ENCODE measurements around the gene GPR148.

The GPR148 gene

DNA sequence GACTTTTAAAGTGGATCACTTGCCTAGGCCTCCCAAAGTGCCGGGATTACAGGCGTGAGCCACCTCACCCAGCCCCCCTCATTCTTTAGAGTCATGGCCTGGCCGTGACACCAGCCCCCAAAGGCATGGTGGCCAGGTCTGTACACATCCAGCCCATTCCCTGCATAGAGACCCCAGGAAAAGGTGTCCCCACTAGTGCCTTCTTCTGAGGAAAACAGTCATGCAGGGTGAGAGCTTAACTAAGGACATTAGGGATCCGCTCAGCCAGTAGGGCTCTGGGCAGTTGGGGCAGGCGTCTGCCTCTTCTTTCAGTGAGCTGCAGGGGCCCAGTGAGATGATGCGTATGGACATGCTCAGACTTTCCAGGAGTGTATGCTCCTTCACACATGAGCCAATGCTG lies 20.8 kb downstream of the GPR148 start:
- DNase-seq (ENCODE audit: low spot score): no peak

DNA sequence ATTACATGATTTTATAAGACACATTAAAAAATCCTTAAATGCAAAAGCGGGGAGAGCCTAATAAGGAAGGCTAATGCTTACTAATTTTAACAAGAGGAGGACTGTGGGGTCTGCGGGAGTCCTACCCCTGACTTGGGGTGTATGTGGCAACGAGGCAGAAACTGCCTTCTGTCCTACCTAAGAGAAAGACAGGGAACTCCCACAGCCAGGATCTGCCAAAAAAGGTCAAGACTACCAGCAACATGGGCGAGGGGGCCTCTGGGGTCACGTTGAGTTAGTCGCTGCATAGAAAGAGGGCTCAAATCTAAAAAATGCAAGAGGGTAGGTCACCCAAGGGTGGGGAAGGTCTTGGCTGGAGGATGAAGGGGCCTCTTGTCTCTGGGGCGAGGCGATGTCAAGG lies 25.9 kb downstream of the GPR148 start:
- no peak for DNase-seq (ENCODE audit: low spot score)

DNA sequence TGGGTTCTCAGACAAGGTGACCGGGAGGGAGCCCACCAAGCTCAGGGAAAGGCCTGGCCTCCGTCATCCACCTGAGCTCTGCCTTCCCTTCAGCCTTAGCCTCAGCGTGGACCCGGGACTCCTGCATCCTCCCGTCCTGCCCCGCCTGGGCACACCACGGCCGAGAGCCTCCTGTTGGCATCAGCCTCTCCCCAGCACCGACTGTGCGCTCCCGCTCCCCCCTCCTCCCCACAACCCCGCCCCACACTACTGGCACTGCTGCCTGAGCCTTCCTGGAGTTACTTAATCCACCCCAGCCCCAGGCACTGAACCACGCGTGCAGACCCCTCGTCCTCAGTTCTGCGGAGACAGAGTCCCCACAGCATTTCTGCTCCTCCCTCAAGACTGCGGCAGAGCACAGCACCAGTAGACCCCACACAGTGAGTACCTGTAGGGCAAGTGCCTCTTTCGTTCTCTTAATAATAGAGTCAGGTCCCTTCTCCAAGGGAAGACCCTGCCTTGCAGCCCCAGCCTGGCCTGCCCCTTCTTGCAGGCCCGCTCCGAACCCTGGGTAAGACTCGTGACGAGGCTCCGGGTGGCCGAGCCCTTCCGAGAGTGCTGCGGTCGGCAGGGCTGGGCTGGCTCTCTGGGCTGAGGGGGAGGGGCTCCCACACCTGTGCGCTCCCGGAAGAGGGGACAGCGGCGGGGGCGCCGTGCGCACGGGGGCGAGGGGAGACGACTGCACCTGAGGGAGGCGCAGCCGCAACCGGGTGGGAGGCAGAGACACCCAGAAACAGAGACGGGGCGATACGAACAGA lies 26.6 kb downstream of the GPR148 start, which contains the start of gene AMER3:
Gene AMER3 (plus strand): TSS at position 285 of the 797 bp plus-strand sequence. CDS start 6,533 bp downstream, outside the sequence.
- DNase-seq (ENCODE audit: low spot score): no peak

DNA sequence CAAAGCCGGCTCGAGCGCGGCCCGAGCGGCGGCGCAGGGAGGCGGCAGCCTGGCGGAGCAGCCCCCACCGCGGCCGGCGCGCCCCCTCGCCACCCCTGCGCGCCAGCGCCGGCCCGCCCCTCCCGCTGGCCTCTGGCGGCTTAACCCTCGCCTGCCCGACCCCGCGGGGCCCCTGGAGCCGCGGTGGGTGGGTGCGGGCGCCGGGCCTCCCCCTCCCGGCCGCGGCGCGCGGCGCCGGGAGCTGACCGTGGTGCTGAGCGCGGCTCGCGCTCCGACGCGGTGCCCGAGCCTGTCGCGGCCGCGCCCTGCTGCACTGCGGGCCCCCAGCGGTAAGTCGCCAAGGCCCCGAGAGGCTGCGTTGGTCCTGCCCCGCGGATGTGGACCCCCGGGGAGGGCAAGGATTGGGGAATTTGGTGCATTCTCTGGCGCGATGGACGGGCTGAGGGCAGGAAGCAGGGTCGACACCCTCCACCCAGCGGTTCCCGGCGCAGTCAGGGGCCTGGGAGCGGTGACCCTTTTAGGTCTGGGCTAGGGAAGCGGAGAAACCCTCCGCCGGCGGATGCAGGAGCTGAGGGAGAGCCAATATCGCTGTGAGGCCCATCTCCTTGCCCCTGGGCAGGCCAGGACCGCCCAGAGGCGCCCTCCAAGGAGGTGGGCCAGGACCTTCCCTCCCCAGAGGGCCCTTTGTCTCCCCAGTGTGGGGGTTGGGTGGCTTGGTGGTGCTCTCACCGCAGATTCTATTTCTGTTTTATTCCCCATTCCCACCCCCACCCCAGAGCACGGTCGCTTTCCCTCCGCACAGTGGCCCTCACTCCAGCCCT lies 27.4 kb downstream of the GPR148 start:
- no peak for DNase-seq (ENCODE audit: low spot score)

DNA sequence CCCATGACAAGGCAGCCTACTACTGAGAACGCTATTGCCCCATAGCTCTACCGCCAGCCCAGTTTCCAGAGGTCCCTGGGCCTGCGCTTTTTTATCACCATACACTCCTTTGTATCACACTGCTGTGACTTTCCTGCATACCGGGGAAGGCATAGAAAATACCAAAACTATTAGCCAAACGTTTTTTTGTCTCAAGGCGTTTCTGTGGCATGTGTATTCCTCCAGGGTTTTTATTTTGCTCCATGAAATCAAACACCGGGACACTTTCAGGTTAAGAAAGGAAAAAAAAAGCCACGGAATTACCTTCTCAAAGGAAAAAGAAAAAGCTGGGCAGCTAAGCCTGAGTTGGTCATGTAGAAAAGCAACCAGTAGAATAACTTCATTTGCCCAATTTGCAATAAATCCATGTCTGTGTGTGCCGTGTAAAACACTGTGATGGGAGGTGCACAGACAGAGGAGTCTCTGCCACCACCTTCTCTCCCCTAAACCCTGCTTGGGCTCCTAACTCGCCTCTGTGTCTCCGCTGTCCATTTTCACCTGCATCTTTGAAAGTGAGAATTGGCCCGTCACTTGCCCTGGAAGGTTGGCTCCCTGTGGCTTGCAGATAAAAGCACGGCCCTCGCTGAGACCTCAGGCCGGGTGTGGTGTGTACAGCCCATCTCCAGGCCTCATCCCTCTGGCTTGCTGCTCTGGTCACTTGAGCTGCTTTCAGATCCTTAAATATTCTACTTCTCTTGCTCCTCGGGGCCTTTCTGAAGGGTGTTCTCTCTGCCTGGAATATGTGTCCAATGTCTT lies 28.2 kb downstream of the GPR148 start:
- no peak for DNase-seq (ENCODE audit: low spot score)

DNA sequence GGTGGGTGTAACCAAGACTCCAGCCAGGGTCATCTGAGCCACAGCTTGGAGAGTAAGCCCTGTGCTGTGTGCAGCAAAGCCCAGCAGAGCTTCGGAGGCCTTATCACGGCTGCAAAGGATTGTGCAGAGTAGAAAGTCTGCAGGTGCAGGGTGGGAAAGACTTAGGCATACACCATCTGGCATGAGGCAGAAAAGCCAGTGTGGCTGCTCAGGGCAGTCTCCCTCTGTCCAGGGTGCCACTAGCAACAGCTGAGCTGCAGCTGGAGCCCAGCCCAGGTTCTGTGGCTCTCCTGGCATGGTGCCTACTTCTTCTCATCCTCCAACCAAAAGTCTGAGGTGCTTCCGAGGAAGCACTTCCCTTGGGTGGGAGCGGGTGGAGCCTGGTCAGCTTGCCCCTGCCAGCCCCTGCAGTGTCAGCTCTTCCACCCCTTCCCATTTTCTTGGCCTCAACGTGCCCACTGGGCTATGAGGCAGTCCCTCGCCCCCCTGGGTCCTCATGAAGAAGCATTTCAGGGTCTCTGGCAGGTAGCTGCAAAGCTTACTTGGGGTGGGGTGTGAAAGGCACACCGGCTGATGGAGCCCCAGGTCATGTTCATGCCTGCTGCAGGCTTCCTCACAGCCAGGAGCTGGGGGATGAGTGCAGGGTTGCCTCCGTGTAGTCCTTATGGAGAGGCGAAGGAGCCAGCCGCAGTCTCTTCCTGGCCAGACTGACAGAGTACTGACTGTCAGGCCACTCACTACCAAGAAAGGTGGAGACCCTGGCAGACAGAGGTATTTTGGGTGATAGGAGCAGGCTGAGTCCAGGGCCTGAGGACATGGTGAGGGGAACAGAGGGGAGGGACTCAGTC lies 31.3 kb downstream of the GPR148 start:
- DNase-seq (ENCODE audit: low spot score): no peak

DNA sequence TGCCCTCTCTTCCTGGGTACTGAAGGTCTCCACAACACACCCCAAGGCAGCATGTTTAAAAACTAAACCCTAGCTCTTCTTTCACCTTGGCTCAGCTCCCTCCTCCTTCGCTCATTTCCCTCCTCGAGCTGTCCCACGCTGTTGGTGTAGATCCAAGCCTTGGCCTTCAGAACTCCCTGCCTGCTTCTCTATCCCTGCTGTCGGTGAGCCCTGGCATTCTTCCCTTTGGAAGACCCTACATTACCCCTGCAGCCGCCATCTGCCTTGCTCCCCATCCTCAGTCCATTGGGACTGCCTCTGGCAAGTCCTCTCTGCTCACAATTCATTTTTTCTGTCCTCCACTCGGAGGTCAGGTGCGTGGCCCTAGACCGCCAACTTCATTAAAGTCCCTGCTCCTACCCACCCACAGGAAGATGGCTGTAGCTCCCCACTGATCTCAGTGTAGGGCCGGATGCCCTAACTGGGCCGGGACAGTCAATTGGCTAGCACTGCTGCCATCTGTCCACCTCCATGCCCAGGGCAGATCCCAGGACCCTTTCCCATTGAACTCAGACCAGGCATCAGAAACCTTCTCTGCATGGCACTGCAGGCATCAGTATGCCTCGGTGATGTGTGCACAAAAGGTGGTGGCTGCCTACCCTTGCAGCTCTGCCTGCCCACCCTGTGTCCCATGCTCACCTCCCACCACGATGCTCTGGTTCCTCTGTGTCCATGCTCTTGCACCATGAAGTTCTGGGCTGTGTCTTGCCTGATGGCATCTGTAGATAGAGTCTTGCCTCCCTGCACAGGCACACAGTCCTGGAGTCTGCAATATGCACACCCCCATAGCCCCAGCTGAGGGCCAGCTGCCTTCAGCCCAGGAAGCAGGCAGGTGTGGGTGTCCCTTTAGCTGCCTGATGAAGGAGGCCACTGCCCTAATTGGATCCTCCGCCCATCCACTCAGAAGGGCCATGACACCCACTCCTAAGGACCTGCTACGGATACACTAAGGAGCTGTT lies 32.2 kb downstream of the GPR148 start:
- no peak for DNase-seq (ENCODE audit: low spot score)

DNA sequence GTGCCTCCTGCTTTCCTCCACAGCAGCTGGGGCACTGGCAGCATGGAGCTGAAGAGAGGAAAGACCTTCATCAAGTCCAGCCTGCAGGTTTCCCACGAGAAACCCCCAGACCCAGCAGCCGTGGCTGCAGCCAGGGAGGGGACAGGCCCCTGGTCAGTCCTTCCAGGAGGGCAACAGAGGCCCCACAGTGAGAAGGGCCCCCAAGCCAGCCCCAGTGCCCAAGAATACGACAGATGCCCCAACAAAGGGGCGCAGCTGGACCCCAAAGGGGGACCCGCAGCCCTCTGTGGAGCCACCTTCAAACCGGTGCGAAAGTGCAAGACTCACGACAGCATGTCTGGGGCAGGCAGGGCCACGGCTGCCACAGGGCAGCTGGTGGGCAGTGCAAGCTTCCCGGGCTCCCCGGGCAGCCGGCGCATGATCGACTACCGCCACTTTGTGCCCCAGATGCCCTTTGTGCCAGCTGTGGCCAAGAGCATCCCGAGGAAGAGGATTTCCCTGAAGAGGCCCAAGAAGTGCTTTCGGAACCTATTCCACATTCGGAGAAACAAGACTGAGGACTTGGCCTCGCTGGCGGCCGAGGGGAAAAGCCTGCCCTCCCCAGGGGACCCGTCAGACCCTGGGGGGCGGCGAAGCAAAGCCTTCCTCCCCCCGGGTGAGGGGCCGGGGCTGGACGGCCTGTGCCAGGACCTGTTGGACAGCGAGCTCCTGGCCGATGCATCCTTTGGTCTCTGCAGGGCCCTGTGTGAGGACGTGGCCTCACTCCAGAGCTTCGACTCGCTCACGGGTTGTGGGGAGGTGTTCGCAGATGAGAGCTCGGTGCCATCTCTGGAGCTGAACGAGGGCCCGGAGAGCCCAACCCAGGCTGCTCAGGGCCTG lies 33.4 kb downstream of the GPR148 start:
- no peak for DNase-seq (ENCODE audit: low spot score)

DNA sequence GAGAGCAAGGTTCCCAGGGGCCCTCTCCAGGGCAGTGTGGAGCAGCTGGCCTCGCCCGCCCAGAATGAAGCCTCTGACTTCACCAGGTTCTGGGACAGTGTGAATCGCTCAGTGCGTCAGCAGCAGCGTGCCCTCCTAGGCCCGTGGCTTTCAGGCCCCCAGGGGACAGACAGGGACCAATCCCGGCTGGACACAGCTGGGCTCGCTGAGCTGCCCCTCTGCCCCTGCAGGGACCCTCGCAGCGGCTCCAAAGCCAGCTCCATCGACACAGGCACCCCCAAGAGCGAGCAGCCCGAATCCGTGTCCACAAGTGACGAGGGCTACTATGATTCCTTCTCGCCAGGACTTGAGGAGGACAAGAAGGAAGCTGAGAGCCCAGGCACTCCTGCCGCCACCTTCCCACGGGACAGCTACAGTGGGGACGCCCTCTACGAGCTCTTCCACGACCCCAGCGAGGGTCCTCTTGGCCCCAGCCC lies 34.1 kb downstream of the GPR148 start:
- no peak for DNase-seq (ENCODE audit: low spot score)

DNA sequence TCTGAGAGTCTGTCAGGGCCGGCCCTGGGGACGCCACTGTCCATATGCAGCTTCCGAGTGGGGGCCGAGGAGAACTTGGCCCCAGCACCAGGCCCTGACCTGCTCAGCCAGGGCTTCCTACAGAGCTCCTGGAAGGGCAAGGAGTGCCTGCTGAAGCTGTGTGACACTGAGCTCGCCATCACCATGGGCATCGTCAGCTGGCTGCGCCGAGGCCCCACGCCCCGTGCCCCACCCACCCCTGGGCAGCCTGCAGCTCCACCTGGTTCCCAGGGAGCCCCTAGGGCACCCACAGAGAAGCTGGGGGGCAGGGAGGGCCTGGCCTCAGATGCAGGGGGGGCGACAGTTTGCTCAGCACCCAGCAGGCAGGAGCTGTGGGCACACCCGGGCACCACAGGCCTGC lies 34.5 kb downstream of the GPR148 start:
- no peak for DNase-seq (ENCODE audit: low spot score)

DNA sequence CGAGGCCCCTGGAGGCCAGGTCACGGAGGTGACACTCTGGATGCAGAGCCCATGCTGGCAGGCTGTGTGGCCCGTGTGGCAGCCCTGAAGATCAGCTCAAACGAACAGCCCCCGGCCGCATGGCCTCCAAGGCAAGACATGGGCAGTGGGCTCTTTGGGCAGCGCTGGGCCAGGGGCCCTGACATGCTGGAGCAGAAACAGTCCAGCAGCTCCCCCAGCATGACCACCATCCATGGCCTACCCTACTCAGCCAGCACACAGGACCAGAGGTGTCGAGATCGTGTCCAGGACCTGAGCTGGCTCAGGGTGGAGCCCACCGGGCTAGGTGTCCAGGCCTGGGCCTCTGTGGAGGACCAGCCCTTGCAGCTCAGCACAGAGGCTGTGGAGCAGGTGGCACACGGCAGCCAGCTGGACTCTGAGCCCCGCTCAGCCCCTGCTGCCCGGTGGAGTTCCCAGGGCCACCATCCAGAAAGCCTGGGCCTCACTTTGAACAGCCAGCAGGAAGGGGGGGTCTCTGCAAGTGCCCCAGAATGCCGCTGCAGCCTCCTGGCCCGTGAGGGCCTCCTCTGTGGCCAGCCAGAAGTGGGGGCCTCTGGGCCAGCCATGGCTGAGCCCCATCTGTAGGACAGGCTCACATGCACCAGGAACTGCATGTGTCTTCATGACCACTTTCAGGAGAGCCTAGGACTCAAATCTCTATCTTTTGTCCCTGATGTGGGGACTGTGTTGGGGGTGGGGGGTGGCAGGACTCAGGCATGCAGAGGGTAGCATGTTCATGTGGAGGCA lies 35.4 kb downstream of the GPR148 start:
- DNase-seq (ENCODE audit: low spot score): no peak

DNA sequence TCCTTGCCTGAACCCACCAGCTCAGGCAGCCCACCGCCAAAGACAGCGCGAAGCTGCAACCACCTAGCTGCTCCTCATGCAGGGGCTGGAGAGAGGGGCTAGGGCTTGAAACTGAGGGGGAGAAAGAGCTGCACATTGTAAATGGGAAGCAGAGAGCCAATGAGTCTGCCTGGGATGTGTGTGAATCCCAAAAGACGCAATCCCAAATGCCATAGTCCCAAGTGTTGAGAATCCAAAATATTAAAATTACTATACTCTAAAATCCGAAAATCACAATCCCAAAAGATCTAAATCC lies 35.9 kb downstream of the GPR148 start:
- DNase-seq (ENCODE audit: low spot score): no peak

DNA sequence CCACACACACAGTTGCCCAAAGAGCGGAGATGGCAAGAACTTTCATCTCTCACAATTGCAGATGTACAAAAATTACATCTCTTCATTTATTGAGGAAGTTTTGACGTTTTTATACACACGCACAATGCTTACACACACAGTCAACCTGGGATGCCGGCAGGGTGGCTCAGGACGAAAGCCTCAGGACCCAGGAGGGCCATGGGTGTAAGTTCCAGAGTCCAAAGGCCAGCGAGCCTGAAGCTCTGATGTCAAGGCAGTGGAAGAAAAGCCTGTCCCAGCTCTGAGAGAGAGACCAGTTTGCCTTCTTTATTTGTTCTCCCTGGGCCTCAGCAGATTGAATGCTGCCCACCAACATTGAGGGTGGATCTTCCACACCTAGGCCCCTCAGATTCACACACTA lies 36.6 kb downstream of the GPR148 start:
- no peak for DNase-seq (ENCODE audit: low spot score)

DNA sequence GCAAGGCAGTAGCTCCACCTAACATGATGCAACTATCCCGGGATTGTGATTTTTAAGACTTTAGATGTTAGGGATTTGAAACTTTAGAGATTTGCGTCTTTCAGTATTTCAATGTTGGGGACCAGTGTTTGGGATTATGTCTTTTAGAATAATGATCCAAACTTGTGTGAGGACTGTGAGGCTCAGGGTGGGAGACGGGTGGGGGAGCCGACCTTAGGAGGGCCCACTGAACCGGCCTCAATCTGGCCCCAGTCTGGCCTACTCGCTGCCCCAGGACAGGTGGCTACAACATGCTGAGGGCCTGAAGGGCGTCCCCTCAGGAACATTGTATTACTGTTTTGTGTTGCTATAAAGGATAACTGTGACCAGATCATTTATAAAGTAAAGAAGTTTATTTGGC lies 37.2 kb downstream of the GPR148 start:
- DNase-seq (ENCODE audit: low spot score): no peak

DNA sequence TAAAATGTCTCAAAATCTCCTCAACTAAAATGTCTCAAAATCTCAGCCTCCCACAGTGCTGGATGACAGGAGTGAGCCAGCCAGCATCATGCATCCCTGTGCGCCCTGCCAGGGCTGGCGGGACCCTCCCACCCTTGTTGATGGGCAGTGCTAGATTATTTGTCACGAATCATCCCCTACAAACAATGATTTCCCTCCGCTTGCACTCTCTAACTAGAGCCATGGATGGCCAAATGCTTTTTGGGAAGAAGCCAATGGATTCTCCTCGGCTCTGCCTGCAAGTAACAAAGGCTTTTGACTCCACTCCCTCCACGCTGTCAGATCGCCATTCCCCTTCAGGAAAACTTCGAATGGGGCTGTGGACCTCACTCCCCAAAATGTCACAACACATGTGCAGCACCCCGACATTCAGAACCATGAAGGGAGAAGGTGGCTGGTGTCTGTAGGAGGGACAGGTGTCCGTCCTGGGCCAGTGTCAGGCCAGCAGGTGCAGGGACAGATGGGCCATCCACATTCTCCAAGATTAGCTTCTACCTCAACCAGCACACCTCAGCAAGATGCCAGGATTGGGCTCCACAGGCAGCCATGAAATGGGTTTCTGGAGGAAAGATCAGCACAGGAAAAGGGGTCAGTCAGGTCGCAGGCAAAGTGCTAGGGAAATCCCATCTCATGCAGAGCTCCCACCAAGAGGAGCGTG lies 38.0 kb downstream of the GPR148 start:
- no peak for DNase-seq (ENCODE audit: low spot score)

DNA sequence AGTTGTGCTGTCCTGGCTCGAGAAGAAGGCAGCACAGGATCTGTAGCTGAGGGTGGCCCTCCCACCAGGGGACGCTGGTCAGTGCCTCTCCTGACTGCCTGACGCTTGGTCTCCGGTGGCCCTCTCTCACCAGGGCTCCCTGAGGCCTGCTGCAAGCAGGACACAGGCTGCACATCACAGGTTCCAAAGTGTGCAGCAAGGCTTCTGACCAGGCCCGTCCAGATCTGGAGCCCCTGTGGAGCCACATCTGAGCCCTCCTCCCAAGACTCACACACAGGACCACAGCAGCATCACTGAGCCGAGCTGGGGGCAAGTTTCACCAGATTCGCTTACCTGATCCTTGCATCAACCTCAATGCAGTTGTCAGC lies 38.5 kb downstream of the GPR148 start:
- DNase-seq (ENCODE audit: low spot score): no peak

DNA sequence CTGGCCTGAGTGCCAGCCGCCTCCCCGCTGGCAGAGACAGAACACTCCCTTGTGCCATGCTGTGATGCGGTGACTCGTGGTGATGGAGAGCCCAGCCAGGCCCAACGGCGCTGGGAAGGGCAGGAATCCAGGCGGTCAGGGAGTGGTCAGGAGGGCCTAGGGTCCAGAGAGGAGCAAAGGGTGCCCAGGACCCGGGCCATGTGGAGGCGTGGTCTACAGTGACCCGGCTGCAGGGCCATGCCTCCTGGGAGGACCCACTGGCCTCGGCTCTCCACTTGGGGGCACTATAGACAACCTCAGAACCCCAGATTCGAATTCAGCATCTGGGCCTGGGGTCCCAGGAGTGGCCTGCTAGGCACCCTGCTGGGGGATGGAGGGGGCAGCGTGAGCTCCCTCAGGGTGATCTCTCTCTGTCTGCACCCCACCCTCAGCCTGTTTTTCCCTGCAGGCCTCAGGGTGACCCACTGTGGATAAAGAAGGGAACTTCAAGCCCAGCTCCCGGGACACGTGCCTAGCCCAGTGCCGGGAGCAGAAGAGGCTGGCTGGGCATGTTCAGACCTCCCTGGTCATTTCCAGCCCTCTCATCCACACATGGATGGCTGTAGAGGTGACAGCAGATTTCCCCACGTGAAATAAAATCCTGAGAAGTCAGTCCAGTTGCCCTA lies 39.5 kb downstream of the GPR148 start:
- DNase-seq (ENCODE audit: low spot score): no peak
